Activated CD4-positive, alpha-beta T cell treated with anti-CD3 and anti-CD28 coated beads for 48 hours (primary cell): ENCODE results near the gene TEN1.
"Not testable (repeated sequence)": the region's sequence is repeated elsewhere in the genome, so short reads cannot be mapped to it uniquely, and the experiment has no call there.

Source experiments
- DNase-seq: peaks from one replicate; pipeline ENCODE4 v3.0.0-alpha.2; 2020

Gene TEN1

DNA sequence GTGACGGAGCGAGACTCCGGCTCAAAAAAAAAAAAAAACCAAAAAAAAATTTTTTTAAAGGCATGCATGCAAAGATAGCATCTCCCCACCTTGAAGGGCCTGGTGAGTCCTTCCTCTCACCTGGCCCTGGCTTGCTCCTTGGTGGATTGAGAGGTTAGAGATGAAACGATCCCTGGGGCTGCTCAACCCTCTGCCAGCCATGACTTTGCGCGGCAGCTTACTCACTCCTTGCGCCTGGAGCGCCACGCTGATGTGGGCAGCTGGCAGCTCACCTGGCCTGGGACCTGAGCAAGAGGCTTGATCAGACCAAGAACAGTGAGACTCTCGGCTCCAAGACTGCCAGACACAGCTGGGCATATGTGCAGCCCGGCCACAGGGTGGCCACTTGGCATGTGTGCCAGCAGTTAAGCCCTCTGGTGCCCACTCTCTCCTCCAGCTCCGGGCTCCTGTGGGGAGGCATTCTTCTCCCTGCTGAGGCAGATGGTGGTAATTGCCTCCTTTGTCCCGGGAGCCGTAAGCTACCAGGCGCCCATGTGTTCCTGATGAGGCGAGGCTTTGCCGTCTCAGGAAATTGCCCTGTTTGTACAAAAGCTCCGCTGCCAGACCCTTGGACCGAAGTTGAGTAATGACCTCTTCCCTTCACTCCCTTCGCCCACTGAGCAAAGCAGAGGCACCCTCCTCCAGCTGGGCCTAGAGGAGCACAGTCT lies 53.2 kb downstream of the TEN1 start:
- DNase-seq = no peak

DNA sequence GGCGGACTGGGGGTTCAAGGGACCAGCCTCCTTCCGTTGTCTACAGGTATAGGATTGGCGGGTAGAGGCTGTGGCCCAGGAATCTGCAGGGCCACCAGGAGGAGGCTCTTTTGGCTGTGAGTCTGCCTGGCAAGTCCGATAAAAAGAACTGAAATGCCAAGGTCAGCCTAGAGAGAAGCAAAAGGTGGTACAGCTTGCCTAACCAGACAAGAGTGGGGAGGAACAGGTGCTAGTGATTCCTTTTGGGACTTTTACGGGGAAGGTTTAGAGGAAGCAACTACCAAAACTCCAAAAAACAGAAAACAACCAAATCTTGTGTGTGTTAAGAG lies 53.7 kb downstream of the TEN1 start:
- no peak for DNase-seq

DNA sequence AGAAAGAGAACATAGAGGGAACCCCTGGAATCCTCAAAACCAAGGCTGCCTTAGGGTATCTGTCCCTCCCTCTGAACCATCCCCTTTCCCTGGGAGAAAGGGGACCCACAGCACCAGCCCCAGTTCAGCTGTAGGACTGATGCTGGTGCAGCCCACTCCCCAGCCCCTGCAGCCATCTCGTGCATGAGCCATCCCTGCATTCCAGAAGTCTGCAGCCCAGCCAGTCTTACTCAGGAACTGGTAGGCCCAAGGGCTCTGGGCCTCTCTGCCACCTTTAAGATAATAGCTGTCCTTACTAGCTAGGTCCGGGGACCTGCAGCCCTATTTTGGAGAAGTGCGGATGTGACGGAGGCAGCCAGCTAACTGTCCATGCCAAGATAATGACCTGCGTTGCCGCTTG lies 54.1 kb downstream of the TEN1 start:
- no peak for DNase-seq

DNA sequence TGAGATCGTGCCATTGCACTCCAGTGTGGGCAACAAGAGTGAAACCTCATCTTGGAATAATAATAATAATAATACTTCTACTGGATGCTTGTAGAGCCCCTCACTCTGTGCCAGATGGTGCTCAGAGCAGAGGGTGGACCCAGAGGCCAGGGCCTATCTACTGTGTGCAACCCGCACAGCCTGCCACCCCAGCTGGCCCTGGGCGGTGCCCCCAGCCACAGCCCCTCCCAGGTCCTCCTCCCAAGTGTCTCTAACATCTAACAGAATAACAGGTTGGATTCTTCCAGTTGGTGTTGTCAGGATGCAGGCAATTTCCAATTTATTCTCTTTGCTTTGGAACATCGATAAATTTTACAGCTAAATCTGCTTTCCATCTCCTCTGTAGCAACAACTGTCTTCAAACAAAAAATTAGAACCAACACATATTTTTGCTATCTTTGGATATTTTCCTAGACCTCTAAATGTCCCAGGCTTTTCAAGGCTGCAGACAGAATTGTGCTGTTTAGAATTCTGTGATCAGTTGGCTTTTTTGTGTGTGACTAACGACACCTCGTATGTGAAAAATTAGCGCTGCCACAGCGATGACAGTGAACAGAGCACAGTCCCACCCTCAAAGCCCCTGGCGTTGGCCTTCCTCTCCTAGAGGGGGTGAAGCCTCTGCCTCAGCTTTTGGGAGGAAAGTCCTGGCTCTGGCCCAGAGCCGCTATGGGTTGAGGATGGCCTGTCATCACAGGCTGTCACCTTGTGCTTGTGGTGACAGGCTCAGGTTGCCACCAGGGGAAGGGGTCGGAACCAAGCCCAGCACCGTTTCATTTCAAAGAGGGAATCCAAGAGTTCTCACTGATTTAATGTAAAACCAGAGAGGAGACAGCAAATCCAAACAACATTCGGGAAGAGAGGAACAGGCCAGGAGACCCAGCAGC lies 55.6 kb downstream of the TEN1 start:
- no peak for DNase-seq

DNA sequence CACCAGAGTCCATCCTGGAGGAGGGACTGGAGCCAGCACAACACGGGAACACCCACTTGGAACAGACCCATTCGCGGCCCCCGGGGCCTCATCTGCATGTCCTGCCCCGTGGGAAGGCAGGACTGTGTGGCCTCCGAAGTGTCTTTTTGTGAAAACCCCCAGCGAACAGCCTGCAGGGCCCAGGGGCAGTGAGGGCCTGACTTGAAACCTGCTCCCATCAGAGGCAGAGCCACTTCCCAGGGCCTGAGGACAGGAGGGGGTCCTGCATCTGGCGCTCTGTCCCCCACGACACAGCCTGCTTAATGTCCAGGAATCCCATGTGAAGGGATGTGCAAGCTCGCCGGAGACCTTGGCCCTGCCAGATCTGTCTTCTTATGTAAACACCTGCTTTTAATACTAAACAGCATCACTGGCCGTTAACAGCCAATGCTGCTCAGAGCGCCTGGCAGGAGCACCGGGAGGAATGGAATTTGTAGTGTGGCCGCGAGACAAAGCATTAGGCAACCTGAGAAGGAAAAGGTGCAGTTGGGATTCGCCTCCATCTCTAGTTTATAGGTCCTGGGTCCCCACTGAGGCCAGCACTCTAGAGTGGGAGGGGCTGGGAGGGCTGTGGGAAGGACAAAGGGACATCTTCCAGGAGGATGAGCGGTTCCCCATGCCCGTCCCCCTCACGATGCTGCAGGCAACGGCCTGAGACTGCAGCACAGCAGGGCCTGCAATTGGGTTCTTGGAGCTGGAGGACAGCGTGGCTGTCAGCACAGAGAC lies 57.6 kb downstream of the TEN1 start:
- DNase-seq = no peak

DNA sequence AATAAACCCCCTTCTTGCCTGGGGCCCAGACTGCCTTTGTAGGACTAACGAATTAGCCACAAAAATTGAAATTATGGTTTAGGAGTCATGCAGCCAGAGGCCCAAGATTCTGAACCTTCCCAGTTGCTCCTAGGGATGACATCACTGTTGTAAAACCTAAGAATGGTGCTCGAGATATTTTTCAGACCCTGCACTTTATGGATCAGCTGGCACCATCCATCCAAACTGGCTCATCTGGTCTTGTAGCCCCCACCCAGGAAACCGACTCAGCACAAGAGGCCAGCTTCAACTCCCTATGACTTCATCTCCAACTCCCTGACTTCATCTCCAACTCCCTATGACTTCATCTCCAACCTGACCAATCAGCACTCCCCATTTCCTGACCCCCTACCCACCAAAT lies 59.0 kb downstream of the TEN1 start:
- no peak for DNase-seq

DNA sequence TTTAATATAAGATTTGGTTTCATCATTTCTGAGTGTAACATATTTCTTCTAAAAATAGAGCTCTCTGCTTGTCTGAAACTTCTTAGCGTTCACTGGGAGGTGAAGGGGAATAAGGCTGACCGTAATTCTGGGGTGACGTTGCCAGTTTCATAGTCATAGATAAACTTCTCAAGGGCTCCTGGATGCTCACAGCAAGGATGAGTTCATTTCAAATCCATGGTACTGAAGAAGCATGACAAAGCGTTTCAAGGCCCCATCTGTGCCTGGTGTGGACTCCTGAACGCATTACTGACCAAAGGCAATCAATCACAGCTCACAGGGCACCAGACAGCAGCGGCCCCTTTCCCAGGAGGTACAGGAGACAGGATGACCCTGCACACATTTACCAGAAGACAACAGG lies 60.1 kb downstream of the TEN1 start:
- DNase-seq = no peak

DNA sequence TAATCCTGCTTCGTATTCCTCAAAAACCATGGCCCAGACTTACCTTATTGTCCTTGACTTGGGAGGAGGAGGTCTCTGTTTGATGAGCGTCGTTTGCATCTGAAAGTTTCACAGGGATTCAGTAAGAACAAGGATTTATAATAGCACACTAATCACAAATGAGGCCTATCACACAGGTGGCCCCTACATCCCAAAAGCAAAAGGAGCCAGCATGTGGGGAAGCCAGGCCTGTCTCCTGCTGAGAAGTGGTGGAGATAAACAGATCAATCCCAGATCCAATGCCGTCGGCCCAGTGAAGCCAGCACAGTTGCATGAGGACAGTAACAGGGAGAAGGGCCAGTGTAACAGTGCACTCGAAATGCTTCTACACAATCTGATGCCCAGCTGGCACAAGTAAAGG lies 61.3 kb downstream of the TEN1 start:
- DNase-seq = no peak

DNA sequence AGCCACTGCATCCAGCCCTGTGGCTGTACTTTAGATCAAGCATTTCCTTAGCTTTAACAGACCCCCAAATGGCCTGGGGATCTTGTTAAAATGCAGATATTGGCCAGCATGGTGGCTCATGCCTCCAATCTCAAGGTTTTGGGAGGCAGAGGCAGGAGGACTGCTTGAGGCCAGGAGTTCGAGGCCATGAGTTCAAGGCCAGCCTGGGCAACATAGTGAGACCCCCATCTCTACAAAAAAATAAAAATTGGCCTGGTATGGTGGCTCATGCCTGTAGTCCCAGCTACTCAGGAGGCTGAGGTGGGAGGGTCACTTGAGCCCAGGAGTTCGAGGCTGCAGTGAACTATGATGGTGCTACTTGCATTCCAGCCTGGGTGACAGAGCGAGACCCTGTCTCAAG lies 63.8 kb downstream of the TEN1 start:
- DNase-seq = not testable (repeated sequence)

DNA sequence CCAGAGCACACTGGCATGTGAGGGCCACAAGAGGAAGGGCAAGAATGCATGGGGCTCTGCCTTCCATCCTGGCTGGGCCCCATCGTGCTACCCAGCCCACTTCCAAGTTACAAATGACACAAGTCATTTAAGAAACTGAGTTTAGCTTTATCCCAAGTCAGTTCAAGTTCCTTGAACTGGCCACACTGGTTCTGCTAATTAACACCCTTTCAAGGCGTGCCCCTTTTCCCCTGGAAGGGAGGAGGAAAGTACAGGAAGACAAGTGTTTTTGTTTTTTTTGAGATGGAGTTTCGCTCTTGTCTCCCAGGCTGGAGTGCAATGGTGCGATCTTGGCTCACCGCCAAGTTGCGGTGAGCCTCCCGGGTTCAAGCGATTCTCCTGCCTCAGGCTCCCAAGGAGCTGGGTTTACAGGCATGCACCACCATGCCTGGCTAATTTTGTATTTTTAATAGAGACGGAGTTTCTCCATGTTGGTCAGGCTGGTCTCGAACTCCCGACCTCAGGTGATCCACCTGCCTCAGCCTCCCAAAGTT lies 65.5 kb downstream of the TEN1 start:
- DNase-seq = not testable (repeated sequence)

DNA sequence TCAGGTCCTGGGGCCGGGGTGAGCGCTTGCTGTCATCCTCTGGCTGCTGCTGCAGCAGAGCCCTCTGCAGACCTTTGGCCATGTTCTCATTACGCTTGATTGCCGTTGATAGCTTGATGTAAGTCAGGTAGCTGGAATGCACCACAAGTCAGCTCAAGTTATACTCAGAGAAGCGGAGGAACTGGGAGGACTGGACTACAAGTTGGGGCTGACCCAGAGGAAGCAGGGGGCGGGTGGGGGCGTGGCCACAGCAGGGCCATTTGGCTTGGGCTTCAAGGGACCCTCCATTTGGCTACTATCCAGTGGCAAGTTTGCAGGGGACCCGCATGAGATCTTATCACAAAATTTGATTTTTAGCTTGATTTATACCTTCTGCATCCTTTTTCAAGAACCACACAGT lies 67.0 kb downstream of the TEN1 start:
- no peak for DNase-seq

DNA sequence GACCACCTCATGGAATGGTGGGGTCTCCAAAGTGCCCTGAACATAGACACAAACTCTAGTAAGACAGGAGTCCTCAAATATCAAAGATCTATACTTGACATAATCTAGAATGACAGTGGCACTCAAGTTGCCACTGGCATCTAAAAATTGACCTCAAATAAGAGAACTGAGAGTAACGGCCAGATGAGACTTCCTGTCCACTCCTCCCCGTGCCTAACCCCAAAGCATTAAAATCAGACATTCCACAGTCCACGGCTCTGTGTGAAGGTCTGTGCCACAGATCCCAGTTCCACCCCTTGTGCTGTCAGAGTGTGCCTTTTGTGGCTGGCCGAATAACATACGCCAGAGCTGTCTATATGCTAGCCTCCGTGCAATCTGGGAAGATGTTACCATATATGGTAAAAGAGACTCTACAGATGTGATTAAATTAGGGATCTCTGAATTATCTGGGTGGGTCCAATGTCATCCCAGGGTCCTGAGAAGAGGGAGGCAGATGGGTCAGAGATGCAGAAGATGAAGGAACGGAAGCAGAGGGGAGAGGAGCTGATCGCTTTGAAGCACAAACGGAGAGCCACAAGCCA lies 69.1 kb downstream of the TEN1 start:
- DNase-seq = no peak

DNA sequence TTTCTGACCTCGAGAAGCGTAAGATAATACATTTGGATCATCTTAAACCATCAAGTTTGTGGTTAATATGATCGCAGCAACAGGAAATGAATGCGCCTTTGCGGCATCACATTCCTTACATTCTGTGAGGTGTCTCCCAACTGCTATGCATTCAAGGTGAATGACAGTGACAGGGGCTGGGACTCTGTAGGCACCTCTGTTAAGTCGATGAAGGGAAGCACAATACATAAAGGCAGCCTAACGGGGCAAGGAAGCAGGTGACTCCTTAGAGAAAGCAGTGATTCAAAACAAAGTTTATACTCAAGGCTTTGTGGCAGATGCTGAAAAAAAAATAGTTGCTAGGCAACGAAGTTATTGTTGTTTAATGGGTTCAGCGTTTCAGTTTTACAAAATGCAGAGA lies 69.7 kb downstream of the TEN1 start:
- no peak for DNase-seq

DNA sequence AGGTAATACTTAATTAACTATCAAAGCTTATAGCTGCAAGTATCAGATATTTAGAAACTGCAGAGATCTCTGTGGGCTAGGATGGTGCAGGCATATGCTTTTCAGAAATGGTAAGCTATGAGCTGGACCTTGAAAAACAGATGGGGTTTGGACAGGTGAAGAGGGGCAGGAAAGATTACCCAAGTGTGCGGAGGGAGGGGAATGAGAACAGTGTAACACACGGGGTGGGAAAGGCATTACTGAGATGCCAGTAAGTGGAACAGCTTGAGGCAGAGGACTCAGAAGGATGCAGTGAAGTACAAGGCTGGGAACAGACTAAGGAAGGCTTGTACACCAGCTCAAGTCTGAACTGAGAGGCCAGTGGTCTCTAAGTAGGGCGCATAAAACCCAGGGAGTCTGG lies 70.2 kb downstream of the TEN1 start:
- DNase-seq = no peak

DNA sequence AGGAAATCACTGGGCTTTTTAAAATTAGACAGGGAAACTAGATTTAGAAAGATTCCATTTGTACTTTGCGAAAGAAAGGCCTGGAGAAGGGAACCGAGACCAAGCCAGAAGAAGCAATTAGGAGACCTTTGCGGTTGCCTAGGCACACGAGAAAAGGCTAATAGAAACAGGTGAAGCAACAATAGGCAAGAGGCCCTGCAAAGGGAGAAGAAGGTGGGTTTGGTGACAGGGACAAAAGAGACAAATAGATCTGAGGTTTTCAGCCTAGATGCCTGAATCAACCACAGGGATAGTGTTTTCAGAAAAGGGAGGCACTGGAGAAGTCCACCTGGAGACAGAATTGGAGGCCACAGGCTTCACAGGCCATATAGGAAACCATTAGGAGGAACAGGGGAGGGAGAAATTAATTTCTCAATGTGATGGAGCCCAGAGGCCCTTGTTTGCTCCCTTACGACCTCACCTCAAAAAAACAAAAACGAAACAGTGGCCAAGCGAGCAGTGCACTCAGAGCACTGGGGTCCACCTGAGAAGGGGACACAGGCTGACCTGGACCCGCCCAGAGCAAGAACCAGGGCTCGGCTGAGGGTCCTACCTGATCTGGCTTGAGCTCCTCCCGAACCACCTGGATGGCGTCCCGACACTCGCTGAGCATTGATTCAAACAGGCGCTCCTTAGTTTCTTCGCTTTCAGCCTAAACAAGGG lies 70.9 kb downstream of the TEN1 start:
- no peak for DNase-seq
